A549 (cell line): ENCODE measurements around the gene ARIH2. TPM values are rescaled to one million over a fixed set of nuclear protein-coding genes. Genes with fewer than 3 reads are reported as not detected.

ENCODE experiments used
- ATAC-seq, 2 experiments: fragments of 200-7000 bp in 1 of 2; fragments of >200 bp in 1 of 2; cut with Nextera tagmentation in 1 of 2; cut with Tn5 transposase in 1 of 2; 3 replicates each; pipeline versions ENCODE4 v1.8.0 to v1.9.1; 2018 to 2020; ENCODE audit warnings: mild to moderate bottlenecking in 1 of 2, moderate library complexity in 1 of 2
- CTCF ChIA-PET: fragments of 300-600 bp; sonication (Branson Sonifier 250); formaldehyde crosslinking; extraction: SDS; loops from one replicate; lab custom pipeline; 2021; ENCODE audit warnings: antibody characterized with exemption, inconsistent platforms; lab: Yijun Ruan, JAX
- POLR2A ChIA-PET: fragments of 350-600 bp; formaldehyde crosslinking; extraction: SDS; loops from one replicate; lab custom pipeline; 2021; ENCODE audit warnings: antibody characterized with exemption, inconsistent platforms; lab: Yijun Ruan, JAX
- DNase-seq, 2 experiments: peaks; one replicate each; pipeline versions ENCODE4 v3.0.0 to v3.0.0-alpha.2; 2011 to 2016; ENCODE audit warnings: low read depth in 1 of 2, low spot score in 1 of 2
- FAIRE-seq: peaks from 2 replicates; lab custom pipeline; 2011; peaks lifted over from hg19 to GRCh38; lab: Jason Lieb, UNC
- H3K27ac ChIP-seq, 2 experiments: fragments of >200 bp; sonication (Bioruptor Twin); formaldehyde crosslinking; 3 replicates each; pipeline ENCODE4 v1.5.1; 2016 to 2017
- H3K4me1 ChIP-seq: fragments of >200 bp; sonication (Bioruptor Twin); formaldehyde crosslinking; 3 replicates; pipeline ENCODE4 v1.6.1; 2016
- H3K4me2 ChIP-seq: fragments of >200 bp; sonication (Bioruptor Twin); formaldehyde crosslinking; 3 replicates; pipeline ENCODE4 v1.6.1; 2016
- H3K4me3 ChIP-seq: fragments of >200 bp; sonication (Bioruptor Twin); formaldehyde crosslinking; 3 replicates; pipeline ENCODE4 v1.5.1; 2016
- H3K9me3 ChIP-seq: fragments of >200 bp; sonication (Bioruptor Twin); formaldehyde crosslinking; 3 replicates; pipeline ENCODE4 v1.6.1; 2016
- ATOH8 ChIP-seq: fragments of 250-450 bp; sonication (Bioruptor Pico); IDR thresholded peaks from 2 replicates; pipeline ENCODE4 v1.5.0; 2020; ENCODE audit warnings: low read depth, mild to moderate bottlenecking, moderate library complexity
- CBX2 ChIP-seq: fragments of 200-600 bp; sonication (generic); IDR thresholded peaks from 2 replicates; pipeline ENCODE4 v1.6.1; 2016; ENCODE audit warnings: low read depth, mild to moderate bottlenecking, borderline replicate concordance
- CBX8 ChIP-seq: fragments of 200-600 bp; sonication (generic); IDR thresholded peaks from 2 replicates; pipeline ENCODE4 v1.6.1; 2016
- CHD2 ChIP-seq: fragments of 150-350 bp; IDR thresholded peaks from 2 replicates; pipeline ENCODE4 v1.6.1; 2014; ENCODE audit warnings: low read length; ENCODE audit not compliant: partially characterized antibody
- CHD4 ChIP-seq: fragments of 200-600 bp; sonication (generic); IDR thresholded peaks from 2 replicates; pipeline ENCODE4 v1.6.1; 2016; ENCODE audit warnings: antibody characterized with exemption, mild to moderate bottlenecking, borderline replicate concordance
- CTCF ChIP-seq: fragments of >200 bp; sonication (Bioruptor Twin); formaldehyde crosslinking; IDR thresholded peaks from 3 replicates; pipeline ENCODE4 v1.5.1; 2016
- EHF ChIP-seq: fragments of 250-450 bp; sonication (Bioruptor Pico); IDR thresholded peaks from 2 replicates; pipeline ENCODE4 v1.5.0; 2020; ENCODE audit warnings: mild to moderate bottlenecking
- ELK1 ChIP-seq: fragments of 150-350 bp; IDR thresholded peaks from 2 replicates; pipeline ENCODE4 v1.6.1; 2014; ENCODE audit warnings: low read depth, mild to moderate bottlenecking, low read length
- ESRRA ChIP-seq: fragments of 150-350 bp; IDR thresholded peaks from 2 replicates; pipeline ENCODE4 v1.6.1; 2014; ENCODE audit warnings: mild to moderate bottlenecking, low read length, borderline replicate concordance
- FOXS1 ChIP-seq: fragments of 250-450 bp; sonication (Bioruptor Pico); IDR thresholded peaks from 2 replicates; pipeline ENCODE4 v1.5.0; 2020; ENCODE audit warnings: mild to moderate bottlenecking, moderate library complexity
- GATA3 ChIP-seq: IDR thresholded peaks from 2 replicates; pipeline ENCODE4 v1.6.1; 2012; ENCODE audit warnings: borderline replicate concordance
- HES2 ChIP-seq: fragments of >200 bp; sonication (Bioruptor Twin); formaldehyde crosslinking; IDR thresholded peaks from 2 replicates; pipeline ENCODE4 v1.6.1; 2016
- HEYL ChIP-seq: fragments of 250-450 bp; sonication (Bioruptor Pico); IDR thresholded peaks from 2 replicates; pipeline ENCODE4 v1.8.0; 2021; ENCODE audit warnings: mild to moderate bottlenecking, moderate library complexity
- HMGXB4 ChIP-seq: fragments of 250-450 bp; sonication (Bioruptor Pico); IDR thresholded peaks from 2 replicates; pipeline ENCODE4 v1.5.0; 2021; ENCODE audit warnings: mild to moderate bottlenecking, moderate library complexity, borderline replicate concordance
- HOXA7 ChIP-seq: fragments of 250-450 bp; sonication (Bioruptor Pico); IDR thresholded peaks from 2 replicates; pipeline ENCODE4 v1.5.0; 2020; ENCODE audit warnings: mild to moderate bottlenecking, moderate library complexity
- HOXB13 ChIP-seq: fragments of 250-450 bp; sonication (Bioruptor Pico); IDR thresholded peaks from 2 replicates; pipeline ENCODE4 v1.5.0; 2020; ENCODE audit warnings: low read depth, mild to moderate bottlenecking, moderate library complexity
- JUN ChIP-seq, 2 experiments: fragments of >200 bp; sonication (Bioruptor Twin); formaldehyde crosslinking; IDR thresholded peaks; 2 replicates in 1 of 2; 3 replicates in 1 of 2; pipeline ENCODE4 v1.6.1; 2016 to 2017
- JUNB ChIP-seq: fragments of >200 bp; sonication (Bioruptor Twin); formaldehyde crosslinking; IDR thresholded peaks from 2 replicates; pipeline ENCODE4 v1.6.1; 2016
- KDM5A ChIP-seq: fragments of 200-600 bp; sonication (generic); IDR thresholded peaks from 2 replicates; pipeline ENCODE4 v1.6.1; 2016; ENCODE audit warnings: antibody characterized with exemption, mild to moderate bottlenecking
- MAFK ChIP-seq: fragments of 450-650 bp; IDR thresholded peaks from 2 replicates; pipeline ENCODE4 v1.6.1; 2014; ENCODE audit not compliant: partially characterized antibody
- NFE2L2 ChIP-seq: fragments of 150-350 bp; conservative IDR thresholded peaks from 2 replicates; pipeline ENCODE4 v1.6.1; 2014; ENCODE audit warnings: low read length
- NPAS2 ChIP-seq: fragments of 250-450 bp; sonication (Bioruptor Pico); IDR thresholded peaks from 2 replicates; pipeline ENCODE4 v1.8.0; 2022; ENCODE audit warnings: mild to moderate bottlenecking, moderate library complexity, borderline replicate concordance
- NR3C1 ChIP-seq: fragments of >200 bp; sonication (Bioruptor Twin); formaldehyde crosslinking; IDR thresholded peaks from 3 replicates; pipeline ENCODE4 v1.6.1; 2017
- PHF8 ChIP-seq: fragments of 200-600 bp; sonication (generic); IDR thresholded peaks from 2 replicates; pipeline ENCODE4 v1.6.1; 2016; ENCODE audit warnings: low read depth, mild to moderate bottlenecking, antibody characterized with exemption, moderate library complexity, borderline replicate concordance
- POLR2AphosphoS2 ChIP-seq: conservative IDR thresholded peaks from 2 replicates; pipeline ENCODE4 v1.6.1; 2012; ENCODE audit warnings: low read length, improper control_type of control experiment, inconsistent platforms
- RCOR1 ChIP-seq: fragments of 150-350 bp; IDR thresholded peaks from 2 replicates; pipeline ENCODE4 v1.6.1; 2014; ENCODE audit warnings: antibody characterized with exemption, low read length, low read depth
- REST ChIP-seq: fragments of 200-600 bp; sonication (generic); IDR thresholded peaks from 2 replicates; pipeline ENCODE4 v1.6.1; 2016; ENCODE audit warnings: antibody characterized with exemption, mild to moderate bottlenecking, moderate library complexity
- RNF2 ChIP-seq: fragments of 200-600 bp; sonication (generic); IDR thresholded peaks from 2 replicates; pipeline ENCODE4 v1.6.1; 2016; ENCODE audit warnings: low read depth, mild to moderate bottlenecking, antibody characterized with exemption, moderate library complexity, borderline replicate concordance
- SMC3 ChIP-seq: fragments of >200 bp; sonication (Bioruptor Twin); formaldehyde crosslinking; IDR thresholded peaks from 3 replicates; pipeline ENCODE4 v1.6.1; 2018; ENCODE audit warnings: inconsistent platforms
- ZFP36 ChIP-seq: fragments of 450-650 bp; IDR thresholded peaks from 2 replicates; pipeline ENCODE4 v1.6.1; 2014; ENCODE audit warnings: borderline replicate concordance; ENCODE audit not compliant: partially characterized antibody
- WGBS: methylation state at CpG from one replicate; pipeline ENCODE4 v1.1.6; 2017; ENCODE audit errors: missing lambda C conversion rate; 5-methylcytosine and 5-hydroxymethylcytosine counted together
- polyA plus RNA-seq, 4 experiments: library from polyadenylated mRNA; depleted of rRNA in 3 of 4; stranded (reverse); fragments of >200 nt; fragmentation: RNase III in 1 of 4; extraction: RNeasy Plus Mini Kit Qiagen cat#74134 plus additional on column Dnase treatment in 1 of 4; gene quantifications; 2 replicates in 3 of 4; 3 replicates in 1 of 4; pipeline ENCODE4 v1.2.3, GENCODE V29; 2011 to 2017

ARIH2 gene
- polyA plus RNA-seq, 2 of the 4 experiments (the other 2 are of a cell fraction) = 52.4 to 88.8 TPM

- peak; percentile 97 for ATAC-seq
- ChIA-PET POLR2A (interaction anchor here (1.2 to 1.7 kb wide), 2 partner anchors 20 to 51 kb away, joined by 4 to 8 read pairs; partner anchors contain the start of genes ARIH2 and PRKAR2A), CTCF (interaction anchor here (1.0 to 1.7 kb wide), 2 partner anchors 20 to 159 kb away, joined by 3 read pairs; partner anchors contain the start of gene ARIH2)
- Histone ChIP-seq H3K4me2 (peak within 1 kb of the TSS; percentile 82), H3K4me1 (peaks cover 13% of the 10 kb centered on the region), H3K27ac (peak within 1 kb of the TSS; percentile 69 to 88), H3K4me3 (peak within 1 kb of the TSS; percentile 69), H3K9me3 (no peaks in the 10 kb centered on the region)
- WGBS = 5% methylated on average over 13 of the region's 54 CpGs
- peak; percentile 70 to 87 for DNase-seq
- FAIRE-seq = no peak
- TF ChIP-seq KDM5A = no peak
- TF ChIP-seq NPAS2 = no peak
- TF ChIP-seq HOXA7 (CRISPR knock-in tag) = no peak
- TF ChIP-seq JUN (IDR thresholded peaks at IDR 0.05) = 0 out of 5 replicates have a peak, but pooled peaks of 1 of the 2 experiments have one; percentile 30
- no peak for TF ChIP-seq ATOH8
- TF ChIP-seq EHF (CRISPR knock-in tag) = no peak
- no peak for TF ChIP-seq GATA3
- no peak for TF ChIP-seq HEYL (CRISPR knock-in tag)
- no peak for TF ChIP-seq PHF8
- TF ChIP-seq RNF2 = no peak
- no peak for TF ChIP-seq HOXB13
- TF ChIP-seq RCOR1 = no peak
- TF ChIP-seq MAFK = no peak
- TF ChIP-seq CHD4 = peak; percentile 92; the same call in 1 of the 2 replicates
- TF ChIP-seq NR3C1 = no peak
- no peak for TF ChIP-seq ELK1
- TF ChIP-seq REST = no peak
- TF ChIP-seq ZFP36 = peak; percentile 100
- TF ChIP-seq CBX8 = no peak
- TF ChIP-seq ESRRA = no peak
- TF ChIP-seq HMGXB4 = no peak
- no peak for TF ChIP-seq NFE2L2
- no peak for TF ChIP-seq POLR2AphosphoS2
- TF ChIP-seq SMC3 = no peak
- TF ChIP-seq FOXS1 = no peak
- TF ChIP-seq CHD2 = no peak
- no peak for TF ChIP-seq CBX2
- TF ChIP-seq JUNB = no peak
- no peak for TF ChIP-seq CTCF
- TF ChIP-seq HES2 = no peak
Measured at GRCh38 chr3:48898383-48899234, 20.0 kb upstream of the ARIH2 start, which contains the start of gene SLC25A20. TSS of gene SLC25A20 (minus strand) at chr3:48898882. CDS start at chr3:48898794, 88 bp downstream.
